Activated CD8-positive, alpha-beta memory T cell treated with anti-CD3 and anti-CD28 coated beads, Interleukin-2, amount 50 U/mL, for 48 hours (primary cell): ENCODE results near the gene GLIS1.

Experiments
- DNase-seq: peaks from one replicate; pipeline ENCODE4 v3.0.0-alpha.2; 2020

GLIS1 gene

DNA sequence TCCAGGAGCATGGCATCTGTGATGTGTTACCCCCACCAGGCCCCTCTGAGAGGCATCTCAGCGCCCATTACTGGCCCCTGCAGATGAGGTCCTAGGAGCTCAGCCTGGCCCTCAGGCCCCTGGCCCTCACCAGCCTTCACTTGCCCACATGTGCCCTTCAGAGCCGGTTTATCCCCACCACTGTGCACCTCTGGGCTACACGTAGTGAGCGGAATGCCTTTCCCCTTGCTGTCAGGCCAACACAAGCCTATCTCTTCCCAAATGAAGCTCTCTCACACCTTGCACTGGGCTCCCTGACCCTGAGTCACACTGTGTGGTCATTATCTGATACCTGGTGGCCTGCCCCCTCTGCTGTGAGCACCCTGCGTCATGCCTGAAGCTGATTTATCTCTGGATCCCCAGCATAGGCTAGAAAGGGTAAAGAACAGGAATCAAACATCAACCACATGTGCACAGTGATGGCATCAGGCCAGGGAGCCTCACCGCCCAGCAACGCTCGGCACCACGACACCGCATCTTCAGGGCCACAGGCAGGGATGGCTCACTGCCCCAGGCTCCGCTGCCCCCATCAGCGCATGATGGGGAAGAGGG is 49.1 kb downstream of the GLIS1 start:
- no peak for DNase-seq

DNA sequence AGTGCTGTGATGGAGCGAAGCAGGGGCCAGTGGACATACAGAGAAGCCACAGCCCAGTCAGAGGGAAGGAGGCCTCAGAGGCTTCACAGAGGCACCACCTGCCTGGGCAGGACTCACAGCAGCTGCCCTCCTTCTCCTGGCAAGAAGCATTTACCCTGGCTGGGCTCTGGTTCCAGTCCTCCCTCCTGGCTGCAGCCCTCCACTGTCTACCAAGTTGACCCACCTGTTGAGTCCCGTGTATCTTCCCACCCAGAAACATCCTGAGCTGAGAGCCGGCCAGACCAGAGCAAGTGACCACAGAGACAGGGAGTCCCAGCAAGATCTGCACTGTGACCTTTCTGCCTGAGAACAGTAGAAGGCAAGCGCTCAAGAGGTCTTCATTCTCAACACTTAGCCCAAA is 49.7 kb downstream of the GLIS1 start:
- DNase-seq = no peak

DNA sequence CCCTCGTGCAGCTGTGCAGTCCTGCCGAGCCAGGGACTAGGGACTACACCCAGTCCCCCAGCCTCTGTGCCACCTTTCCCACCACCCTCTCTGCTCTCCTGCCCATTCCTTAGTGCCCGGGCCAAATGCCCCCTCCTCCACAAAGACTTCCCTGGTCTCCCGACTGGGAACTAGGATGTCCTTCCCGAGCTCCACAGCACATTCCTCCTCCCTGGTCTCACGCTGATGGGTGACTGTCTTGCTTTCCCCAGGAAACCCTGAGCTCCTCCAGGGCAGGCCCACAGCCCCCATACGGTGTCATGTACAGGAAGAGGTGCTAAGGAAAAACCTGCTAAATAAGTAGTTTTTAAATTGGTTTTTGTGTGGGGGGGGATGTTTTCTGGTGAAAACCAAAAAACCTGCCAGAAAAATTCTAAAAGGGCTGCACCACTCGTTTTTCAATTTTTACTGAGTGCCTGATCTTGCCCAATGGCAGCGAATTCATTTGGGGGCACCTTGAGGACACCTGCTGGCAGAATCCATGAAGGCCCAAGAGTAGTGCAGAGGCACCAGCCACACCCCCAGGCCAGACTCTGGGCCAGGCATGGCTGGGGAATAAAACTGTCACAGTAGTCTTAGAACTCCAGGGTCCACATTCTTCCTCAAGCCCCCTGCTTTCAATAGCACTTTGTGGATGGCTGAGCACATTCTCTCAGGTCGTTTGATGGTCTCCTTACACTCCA is 50.4 kb downstream of the GLIS1 start:
- DNase-seq = no peak

DNA sequence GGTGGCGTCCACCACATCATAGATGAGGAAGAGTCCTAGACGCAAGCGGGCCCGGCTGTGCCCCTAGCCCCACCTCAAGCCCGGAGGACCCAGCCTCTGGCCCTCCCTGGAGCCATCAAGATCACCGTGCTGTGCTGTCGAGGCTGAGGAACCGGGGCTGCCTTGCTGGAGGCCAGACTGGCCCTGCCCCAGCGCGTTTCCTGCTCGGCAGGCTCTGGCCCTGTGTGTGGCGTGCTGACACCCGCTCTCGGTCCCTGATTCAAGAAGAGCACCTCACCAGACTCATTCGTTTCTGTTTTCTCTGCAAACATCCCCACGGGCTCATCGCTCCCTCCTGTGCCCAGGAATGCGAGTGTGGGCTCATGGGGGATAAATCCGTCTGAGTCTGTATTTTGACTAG is 51.1 kb downstream of the GLIS1 start:
- no peak for DNase-seq

DNA sequence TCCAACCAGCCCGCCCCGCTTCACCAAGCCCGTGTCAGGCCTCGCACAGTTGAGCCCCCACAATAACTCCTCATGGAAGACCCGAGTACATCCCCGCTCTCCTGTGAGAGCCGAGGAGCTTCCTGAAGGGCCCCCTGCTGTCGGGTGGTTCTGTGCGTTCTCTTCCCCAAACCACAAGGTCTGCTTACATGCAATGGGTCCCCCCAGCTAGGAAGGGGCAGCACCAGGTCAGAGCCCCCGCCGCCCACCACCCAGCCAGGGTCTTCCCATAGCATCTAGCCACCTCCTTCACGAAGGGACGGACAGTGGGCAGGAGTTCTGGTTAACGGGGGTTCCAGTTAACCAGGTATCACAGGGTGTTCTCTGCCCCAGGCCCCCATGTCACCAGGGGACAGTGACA is 51.5 kb downstream of the GLIS1 start:
- no peak for DNase-seq

DNA sequence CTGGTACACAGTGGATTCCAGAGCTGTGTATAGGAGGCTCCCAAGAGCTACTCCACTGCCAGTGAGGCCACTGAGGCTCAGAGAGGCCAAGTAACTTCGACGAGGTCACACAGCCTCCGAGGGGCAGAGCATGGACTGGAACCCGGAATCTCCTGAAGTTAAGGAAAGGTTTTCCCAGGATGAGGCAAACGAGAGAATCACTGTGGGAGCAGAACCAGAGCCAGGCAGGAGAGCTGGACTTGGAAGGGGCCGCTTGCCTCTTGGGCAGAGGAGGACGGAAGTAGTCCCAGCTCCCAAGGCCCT is 52.0 kb downstream of the GLIS1 start:
- DNase-seq = no peak

DNA sequence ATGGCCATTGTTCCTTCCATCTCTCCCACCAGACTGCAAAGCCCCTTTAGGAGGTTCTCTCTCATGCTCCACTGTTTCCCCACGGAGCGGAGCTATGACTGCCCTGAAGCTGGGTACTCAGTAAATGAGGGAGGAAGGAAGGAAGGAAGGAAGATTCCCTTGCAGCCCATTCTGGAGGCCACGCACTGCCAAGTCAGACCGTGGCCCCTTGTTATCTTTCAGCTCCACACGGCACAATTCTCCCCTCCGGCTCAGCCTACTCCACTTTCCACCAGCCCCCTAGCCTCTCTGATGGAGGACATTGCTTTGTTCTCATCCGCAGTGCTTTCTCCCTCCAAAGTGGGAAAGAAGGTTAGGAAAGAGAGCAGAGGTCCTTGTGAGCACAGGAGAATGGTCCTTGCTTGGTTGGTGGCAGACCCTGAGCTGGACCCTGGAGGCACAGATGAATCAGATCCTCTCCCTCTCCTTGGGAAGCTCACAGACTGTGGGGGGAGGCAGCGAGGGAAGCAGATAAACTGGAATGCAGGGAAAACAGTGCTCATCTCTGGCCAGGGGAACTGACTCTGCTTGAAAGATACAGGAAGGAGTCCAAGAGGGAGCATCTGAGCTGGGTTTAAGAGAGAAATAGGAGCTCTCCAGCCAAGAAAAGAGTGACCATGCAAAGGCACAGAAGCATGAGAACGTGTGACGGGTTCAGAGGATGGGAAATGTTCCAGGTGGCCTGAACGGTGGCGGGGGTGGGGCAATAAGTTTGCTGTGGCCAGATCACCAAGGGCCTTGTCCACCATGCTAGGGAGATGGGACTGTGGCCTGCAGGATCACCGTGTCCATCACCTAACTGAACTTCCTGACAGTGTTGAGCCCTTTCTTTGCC is 52.6 kb downstream of the GLIS1 start:
- DNase-seq = no peak

DNA sequence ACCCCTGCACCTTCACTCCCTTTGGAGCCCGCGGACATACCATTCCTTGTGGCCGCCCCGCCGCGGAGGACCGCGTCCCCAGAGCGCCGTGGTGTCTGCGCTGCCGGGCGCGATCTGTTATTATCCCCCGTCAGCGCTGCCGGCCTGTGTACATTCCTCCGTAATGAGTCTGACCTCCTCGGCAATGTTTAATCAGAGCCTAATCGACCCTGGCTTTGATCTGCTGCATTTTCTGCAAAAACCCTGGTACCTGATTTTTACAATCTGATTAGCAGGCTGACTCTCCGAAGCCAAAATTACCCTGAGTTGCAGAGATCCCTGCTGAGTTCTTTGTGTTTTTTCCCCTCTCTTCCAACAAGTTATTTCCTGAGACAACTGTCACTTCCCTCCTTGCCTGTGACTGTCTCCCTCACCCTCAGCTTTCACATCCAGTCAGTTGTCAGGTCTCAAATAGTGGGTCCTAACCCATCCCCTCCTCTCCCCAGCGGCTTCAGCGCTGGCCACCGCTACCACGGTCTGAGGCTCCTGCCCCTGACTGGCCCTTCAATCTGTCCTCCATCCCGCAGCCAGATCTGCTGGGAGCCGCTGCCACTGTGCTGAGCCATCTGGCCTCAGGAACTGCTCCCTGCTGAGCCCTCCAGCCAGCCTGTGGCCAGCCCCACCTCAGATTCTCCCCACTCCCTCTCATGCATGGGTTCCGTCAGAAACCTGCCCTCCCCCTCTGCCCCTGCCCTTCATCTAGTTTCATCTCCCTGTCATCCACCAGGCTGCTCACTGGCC is 53.5 kb downstream of the GLIS1 start:
- no peak for DNase-seq

DNA sequence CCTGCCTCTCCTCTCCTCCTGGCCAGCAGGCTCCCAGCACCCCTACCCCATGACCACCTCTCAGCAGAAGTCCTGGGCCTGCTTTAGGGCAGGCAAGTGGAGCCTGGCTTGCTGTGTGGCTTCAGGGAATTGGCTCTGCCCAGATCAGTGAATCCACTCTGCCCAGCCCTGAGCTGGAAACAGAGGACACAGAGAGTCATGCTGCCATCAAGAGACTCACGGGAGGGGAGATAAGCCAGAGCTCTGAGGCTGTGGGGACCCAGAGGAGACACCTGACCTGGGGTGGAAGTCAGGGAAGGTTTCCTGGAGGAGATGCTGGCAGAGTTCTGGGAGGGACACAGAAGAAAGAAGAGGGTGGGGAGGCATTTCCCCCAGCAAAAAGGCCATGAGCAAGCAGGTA is 54.2 kb downstream of the GLIS1 start:
- DNase-seq = no peak

DNA sequence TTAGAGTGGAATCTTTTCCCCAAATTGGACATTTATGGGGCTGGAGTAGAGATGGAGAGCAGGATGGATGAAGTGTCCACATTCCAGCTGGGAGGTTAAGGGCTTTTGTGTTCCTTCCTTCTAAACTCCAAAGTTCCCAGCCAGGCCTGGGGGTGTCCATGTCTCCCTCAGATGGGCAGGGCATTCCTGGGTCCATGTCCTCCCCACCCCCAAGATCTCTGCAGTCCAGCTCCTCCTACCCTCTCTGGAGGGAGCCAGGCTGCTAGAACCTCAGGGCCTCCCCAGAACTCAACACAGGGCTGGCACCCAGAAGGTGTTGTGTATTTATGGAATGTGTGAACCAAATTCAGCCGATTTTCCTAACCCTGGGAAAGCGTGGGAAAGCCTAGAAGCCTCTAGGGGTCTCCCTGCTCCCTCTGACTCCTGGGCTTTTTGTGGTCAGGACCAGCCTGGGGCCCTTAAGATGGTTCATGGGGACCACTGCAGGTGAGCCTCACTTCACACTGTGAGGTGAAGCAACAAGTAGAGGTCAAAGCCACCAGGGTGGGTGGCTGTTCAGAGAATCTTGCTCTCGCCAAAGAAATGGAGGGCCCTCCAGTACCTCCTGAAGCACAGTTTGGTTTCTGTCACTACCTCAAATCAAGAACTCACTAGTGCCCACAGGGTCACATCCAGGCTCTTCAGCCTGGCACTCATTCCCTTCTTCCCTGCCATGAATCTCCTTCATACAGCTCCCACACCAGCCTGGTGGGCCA is 54.8 kb downstream of the GLIS1 start:
- DNase-seq = no peak

DNA sequence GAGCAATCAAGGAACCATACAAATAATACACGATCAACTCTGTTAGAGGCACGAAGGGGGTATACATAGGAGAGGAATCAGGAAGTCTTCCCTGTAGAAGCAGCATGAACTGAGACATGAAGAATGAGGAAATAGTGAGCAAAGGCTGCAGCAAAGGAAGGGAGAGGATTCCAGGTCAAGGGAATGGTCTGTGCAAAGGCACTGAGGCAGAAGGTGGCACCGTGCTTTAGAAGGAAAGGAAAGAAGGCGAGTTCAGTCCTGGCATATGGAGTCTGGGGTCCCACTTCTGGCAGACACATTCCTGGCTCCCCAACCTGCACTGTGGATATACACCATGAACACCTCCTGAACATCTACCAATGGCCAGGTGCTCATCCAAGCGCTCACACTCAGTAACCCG is 56.1 kb downstream of the GLIS1 start:
- no peak for DNase-seq

DNA sequence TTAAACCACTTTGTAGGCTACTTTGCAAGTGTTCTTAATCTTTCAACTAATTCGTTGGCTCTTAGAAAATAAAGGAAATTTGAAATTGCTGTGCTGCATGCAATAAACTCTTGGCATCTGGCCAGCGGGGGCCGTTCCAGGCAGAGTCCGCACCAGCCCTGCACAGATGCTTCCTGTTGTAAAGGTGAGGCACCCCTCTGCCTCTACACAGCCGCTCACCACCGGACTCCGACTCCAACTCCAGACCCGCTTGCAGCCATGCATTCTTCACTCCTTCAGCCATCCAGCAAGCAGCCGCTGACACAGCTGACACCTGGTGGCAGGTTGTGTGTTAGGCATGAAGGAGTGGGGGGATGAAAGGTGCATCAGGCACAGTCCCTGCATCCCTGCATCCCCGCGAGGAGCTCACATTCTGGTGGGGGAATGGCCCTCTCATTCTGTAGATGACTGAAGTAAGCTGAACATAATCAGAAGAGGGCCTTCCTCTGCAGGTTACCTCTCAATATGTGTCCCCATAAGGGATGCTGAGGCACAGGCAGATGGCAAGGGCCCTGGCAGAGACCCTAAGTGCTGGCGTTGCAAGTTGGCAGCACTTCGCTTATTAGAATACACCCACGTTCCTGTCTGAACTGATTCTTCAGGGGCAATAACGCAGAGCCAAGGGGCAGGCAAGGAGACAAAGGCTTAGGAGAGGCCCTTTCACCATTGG is 56.8 kb downstream of the GLIS1 start:
- peak; percentile 65 for DNase-seq

DNA sequence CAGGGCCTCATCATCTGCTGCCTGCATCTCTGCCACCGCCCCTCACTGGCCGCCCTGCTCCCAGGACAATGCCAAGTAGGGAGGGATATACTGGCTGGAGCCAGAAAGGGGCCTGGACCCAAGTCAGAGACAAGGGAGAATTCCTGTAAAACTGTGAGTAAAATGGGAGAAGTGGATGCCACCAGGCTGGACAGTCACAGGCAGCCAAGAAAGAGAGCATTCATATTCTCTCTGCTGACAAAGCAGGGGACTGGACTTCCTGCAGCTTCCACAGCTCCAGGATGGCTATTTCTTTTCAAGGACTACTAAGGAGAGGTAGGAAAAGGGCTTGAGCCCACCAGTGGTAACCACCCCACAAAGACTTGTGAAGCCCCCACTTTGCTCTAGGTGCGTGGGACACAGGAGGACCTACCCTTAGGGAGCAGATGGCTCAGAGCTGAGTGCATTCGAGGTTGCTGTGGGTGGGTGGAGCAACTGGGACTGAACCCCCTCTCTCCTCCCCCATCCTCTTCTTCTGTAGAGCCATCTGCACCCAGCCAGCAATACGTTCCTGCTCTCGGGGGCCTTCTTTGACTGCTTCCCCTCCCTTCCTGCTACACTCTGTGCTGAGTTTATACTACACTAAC is 57.5 kb downstream of the GLIS1 start:
- DNase-seq = no peak

DNA sequence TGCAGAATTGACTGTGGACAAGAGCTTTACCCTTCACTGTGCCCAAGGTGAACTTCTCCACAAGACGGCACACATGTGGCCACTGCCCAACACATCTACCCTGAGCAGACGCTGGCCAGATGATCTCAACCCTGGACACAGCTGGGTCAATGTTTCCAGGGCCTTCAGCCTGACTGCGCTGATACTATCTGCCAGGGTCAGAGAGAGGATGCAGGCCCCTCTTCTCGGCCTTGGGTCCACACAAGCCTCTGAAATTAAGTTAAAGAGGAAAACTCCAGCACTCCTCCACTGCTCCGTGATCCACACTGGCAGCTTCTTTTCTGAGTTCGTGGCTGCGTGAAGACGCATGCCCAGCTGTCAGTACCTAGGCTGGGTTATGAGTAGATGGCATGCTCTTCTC is 58.1 kb downstream of the GLIS1 start:
- no peak for DNase-seq

DNA sequence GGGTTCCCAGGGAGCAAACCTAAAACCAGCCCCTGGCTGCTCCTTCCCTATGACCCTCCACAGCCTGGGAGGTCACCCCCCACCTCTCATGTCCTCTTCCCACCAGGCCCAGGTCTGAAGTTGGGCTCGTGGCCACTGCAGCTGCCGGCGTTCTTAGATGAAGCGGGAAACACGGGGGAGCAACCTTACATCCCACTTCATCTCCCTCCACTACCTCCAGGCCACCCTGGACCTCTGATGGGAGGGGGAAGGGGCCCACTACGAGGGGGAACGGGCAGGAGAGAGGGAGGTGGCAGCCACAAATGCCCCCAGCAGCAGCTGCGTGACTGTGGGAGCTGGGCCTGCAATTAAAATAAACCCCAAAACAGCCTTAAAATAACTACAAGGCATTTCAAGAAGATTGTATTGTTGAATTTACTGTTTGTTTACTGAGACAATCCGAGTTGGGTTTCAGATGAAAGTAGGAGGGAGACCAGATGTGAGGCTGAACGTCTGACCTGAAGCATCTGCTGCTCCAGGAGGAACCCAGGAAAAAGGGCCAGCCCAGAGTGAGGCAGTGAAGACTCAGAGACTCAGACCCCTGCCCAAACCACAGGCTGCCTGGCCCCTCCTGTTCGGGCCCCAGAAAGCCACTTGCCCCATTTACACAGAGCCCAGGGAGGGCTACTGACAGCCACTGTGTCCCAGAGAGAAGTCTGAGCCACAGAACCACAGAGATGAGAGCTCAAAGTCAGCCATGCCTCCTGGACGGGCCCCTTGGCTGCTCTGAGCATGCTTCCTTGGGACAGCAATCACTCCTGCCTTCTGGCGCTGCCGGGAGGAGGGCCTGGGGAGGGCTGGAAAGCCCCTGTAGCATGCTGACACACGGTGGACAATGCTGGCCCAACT is 59.8 kb downstream of the GLIS1 start:
- DNase-seq = no peak

DNA sequence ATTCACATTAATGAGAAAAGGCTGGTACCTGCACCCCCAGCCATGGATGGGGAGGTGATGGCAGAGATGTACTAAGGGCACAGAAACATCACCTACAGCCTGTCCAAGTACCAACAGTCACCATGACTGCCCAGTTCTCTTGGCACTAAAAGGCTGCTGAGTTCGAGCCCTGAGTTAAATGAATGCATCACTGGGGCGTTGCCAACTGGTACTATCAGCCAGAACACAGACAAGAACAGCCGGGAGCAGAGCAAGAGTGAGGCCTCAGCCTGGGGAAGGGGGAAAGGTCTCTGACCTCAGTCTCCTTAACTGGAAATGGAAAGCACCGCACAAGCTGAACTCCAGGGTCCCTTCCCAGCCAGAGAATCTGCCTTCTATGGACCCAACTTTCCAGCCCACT is 60.5 kb downstream of the GLIS1 start:
- no peak for DNase-seq

DNA sequence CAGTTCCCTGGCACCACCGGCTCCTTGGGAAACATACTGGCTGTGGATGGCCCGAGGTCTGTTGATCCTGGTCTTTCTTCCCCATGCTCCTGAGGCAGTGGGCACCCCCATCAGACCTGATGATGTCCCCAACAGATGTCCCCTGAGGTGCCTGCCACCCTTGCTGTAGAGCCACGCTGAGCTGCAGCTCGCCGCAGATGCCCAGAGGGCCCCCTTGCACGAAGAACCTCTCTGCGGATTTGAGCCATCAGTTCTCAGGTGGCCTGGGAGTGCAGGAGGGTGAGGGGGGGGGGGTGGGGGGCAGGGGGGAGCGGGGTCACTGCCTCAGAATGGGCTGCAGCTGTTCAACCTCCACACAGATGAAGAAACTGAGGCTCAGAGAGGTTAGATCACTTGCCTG is 60.9 kb downstream of the GLIS1 start:
- DNase-seq = no peak

DNA sequence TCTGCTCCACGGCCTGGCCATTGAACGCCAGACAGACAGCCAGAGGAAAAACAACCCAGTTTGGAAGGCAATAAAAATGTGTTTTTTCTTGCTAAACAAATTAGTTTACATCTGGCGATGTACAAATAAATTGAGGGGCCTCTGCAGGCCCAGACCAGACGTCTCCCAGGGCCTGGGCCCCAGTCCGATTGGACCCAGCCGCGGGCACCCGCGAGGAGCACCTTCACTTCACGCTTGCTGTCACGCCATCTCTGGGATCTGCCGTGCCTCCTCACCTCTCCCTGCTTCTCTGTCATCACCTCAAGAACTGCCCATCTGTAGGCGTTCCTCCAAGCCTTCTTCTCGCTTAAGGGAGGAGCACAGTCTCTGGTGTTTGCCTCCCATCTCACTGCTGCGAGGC is 61.5 kb downstream of the GLIS1 start:
- DNase-seq = no peak

DNA sequence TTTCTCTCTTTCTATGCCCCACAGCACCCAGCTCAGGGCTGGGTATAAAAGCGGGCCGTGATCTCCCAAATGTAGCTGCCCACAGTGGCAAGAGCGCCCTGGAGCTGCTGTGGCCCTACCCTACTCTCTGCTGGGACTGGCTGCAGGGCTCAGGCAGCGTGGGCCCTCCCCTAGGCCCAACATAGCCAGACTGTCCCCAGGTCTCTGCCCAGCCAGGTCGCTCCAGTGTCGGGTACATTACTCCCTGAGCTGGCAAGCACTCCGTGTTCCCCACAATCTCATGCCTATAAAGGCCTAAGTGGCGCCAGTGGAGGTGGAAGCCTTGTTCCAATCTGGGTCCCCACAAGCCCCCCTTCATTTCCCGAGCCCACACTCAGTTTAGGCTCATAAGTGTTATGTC is 66.2 kb downstream of the GLIS1 start:
- no peak for DNase-seq

DNA sequence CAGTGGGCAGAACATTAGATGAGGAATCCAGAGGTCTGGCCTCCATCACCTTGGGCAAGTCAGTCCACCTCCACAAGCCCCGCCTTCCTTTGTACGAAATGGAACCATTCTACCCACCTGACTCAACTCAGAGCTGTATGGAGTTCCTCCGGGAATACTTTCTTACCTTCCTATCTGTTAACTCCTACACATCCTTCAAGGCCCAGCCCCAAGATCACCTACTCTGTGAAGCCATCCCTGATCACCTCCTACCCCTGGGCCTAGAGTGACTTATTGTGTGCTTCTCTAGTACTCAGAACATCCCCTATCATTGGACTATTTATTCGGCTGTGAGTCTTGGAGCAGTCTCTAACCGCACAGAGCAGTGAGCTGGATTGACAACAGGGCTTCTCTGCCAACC is 66.7 kb downstream of the GLIS1 start:
- no peak for DNase-seq
